CD4-positive, CD25-positive, alpha-beta regulatory T cell (primary cell): ENCODE results near the gene LHX4. TPM values are rescaled to one million over a fixed set of nuclear protein-coding genes. Genes with fewer than 3 reads are reported as not detected.

ENCODE experiments used
- ATAC-seq, 2 donors: fragments of 150-1000 bp; cut with Tn5 transposase; one replicate each; pipeline ENCODE4 v1.10.0; 2021; ENCODE audit warnings: low read depth in 2 of 2, moderate number of reproducible peaks in 2 of 2, moderate library complexity in 1 of 2
- DNase-seq, 3 donors: peaks; one replicate each; pipeline versions ENCODE4 v3.0.0 to v3.0.0-alpha.2; 2012 to 2022; ENCODE audit warnings: mixed read lengths in 1 of 3
- H3K27ac ChIP-seq: one replicate; pipeline ENCODE4 v1.7.0; 2013; ENCODE audit warnings: mild to moderate bottlenecking, low read length; ENCODE audit not compliant: insufficient read depth, poor library complexity, severe bottlenecking
- H3K27me3 ChIP-seq: one replicate; pipeline ENCODE4 v1.7.0; 2013; ENCODE audit warnings: low read length; ENCODE audit not compliant: control insufficient read depth, insufficient read depth
- H3K36me3 ChIP-seq: one replicate; pipeline ENCODE4 v1.7.0; 2013; ENCODE audit warnings: mild to moderate bottlenecking, low read length, moderate library complexity; ENCODE audit not compliant: control insufficient read depth, insufficient read depth
- H3K4me1 ChIP-seq: 2 replicates; pipeline ENCODE4 v1.7.0; 2013; ENCODE audit warnings: mild to moderate bottlenecking, low read length; ENCODE audit not compliant: insufficient read depth, control insufficient read depth, poor library complexity, severe bottlenecking
- H3K4me3 ChIP-seq: one replicate; pipeline ENCODE4 v1.7.0; 2013; ENCODE audit warnings: low read depth, mild to moderate bottlenecking, low read length, moderate library complexity
- H3K9me3 ChIP-seq, 2 experiments: 1 replicate in 1 of 2; 2 replicates in 1 of 2; pipeline ENCODE4 v1.7.0; 2013; ENCODE audit warnings: low read length in 2 of 2, mild to moderate bottlenecking in 1 of 2, moderate library complexity in 1 of 2; ENCODE audit not compliant: control insufficient read depth in 2 of 2
- H3K27ac Mint-ChIP-seq, 3 donors: one replicate each; pipeline ENCODE4 v1.8.0; 2020 to 2022; ENCODE audit warnings: mild to moderate bottlenecking in 3 of 3, mixed read lengths in 3 of 3, moderate library complexity in 2 of 3
- H3K27me3 Mint-ChIP-seq: one replicate; pipeline ENCODE4 v1.8.0; 2022; ENCODE audit warnings: mild to moderate bottlenecking, mixed read lengths
- H3K36me3 Mint-ChIP-seq: one replicate; pipeline ENCODE4 v1.8.0; 2020; ENCODE audit warnings: mixed read lengths
- H3K4me1 Mint-ChIP-seq, 4 donors: one replicate each; pipeline ENCODE4 v1.8.0; 2020 to 2022; ENCODE audit warnings: mixed read lengths in 4 of 4, mild to moderate bottlenecking in 1 of 4
- H3K4me3 Mint-ChIP-seq, 4 donors: one replicate each; pipeline ENCODE4 v1.8.0; 2020 to 2022; ENCODE audit warnings: mild to moderate bottlenecking in 4 of 4, mixed read lengths in 4 of 4, moderate library complexity in 3 of 4
- H3K9me3 Mint-ChIP-seq, 7 donors: one replicate each; pipeline ENCODE4 v1.8.0; 2020 to 2022; ENCODE audit warnings: mixed read lengths in 7 of 7, mild to moderate bottlenecking in 3 of 7, moderate library complexity in 2 of 7
- polyA plus RNA-seq, 4 donors: library from polyadenylated mRNA; unstranded; fragments of 300-500 nt; fragmentation: Illumina TruSeq; gene quantifications; one replicate each; pipeline ENCODE4 v1.2.3, GENCODE V29; 2021
- total RNA-seq: library from RNA; stranded (reverse); gene quantifications from one replicate; pipeline ENCODE4 v1.2.3, GENCODE V29; 2022

Gene LHX4
- total and polyA plus RNA-seq, 5 donors from 2014 or later: 0.17 to 0.32 (median 0.28) TPM; not detected in 1

GRCh38 chr1:180283098-180283497, 53.0 kb downstream of the LHX4 start:
- Histone ChIP-seq H3K27ac (no peak overlapping the region), H3K27me3 (no peaks in the 10 kb centered on the region), H3K4me3 (no peak overlapping the region), H3K4me1 (peaks cover under 1% of the 10 kb centered on the region), H3K9me3 (no peaks in the 10 kb centered on the region), H3K36me3 (peaks cover 4% of the 10 kb centered on the region)
- no peak for ATAC-seq
- peak overlapping the region in 1 of 3 donors; percentile 32 for H3K27ac Mint-ChIP-seq
- peaks cover 2 to 9% (median 6%) of the 10 kb centered on the region in 4 donors for H3K4me1 Mint-ChIP-seq
- H3K4me3 Mint-ChIP-seq: no peak overlapping the region
- no peaks in the 10 kb centered on the region for H3K9me3 Mint-ChIP-seq
- DNase-seq: no peak
- H3K27me3 Mint-ChIP-seq: no peaks in the 10 kb centered on the region
- peaks cover 46% of the 10 kb centered on the region for H3K36me3 Mint-ChIP-seq

- H3K9me3 ChIP-seq: no peaks in the 10 kb centered on the region
- Mint-ChIP-seq H3K4me3 (no peak overlapping the region), H3K9me3 (peaks cover 0 to 5% (median 0%) of the 10 kb centered on the region in 7 donors), H3K36me3 (peaks cover 38% of the 10 kb centered on the region), H3K4me1 (peaks cover 15 to 37% (median 29%) of the 10 kb centered on the region in 4 donors), H3K27ac (no peak overlapping the region), H3K27me3 (no peaks in the 10 kb centered on the region)
- ATAC-seq (no peak), DNase-seq (no peak)
- H3K36me3 ChIP-seq: peaks cover 5% of the 10 kb centered on the region
- H3K4me1 ChIP-seq: peaks cover 16% of the 10 kb centered on the region
- no peaks in the 10 kb centered on the region for H3K27me3 ChIP-seq
- H3K4me3 ChIP-seq: no peak overlapping the region
- no peak overlapping the region for H3K27ac ChIP-seq
Observed at GRCh38 chr1:180286417-180286816, 56.4 kb downstream of the LHX4 start.

- no peak for ATAC-seq
- no peak overlapping the region for H3K4me3 ChIP-seq
- H3K4me1 Mint-ChIP-seq: peaks cover 15 to 43% (median 31%) of the 10 kb centered on the region in 4 donors
- no peaks in the 10 kb centered on the region for H3K27me3 ChIP-seq
- no peaks in the 10 kb centered on the region for H3K27me3 Mint-ChIP-seq
- peak overlapping the region in 1 of 4 donors; percentile 6 for H3K4me3 Mint-ChIP-seq
- no peak for DNase-seq
- H3K36me3 Mint-ChIP-seq: peaks cover 33% of the 10 kb centered on the region
- peaks cover 0 to 7% (median 0%) of the 10 kb centered on the region in 7 donors for H3K9me3 Mint-ChIP-seq
- H3K4me1 ChIP-seq: peaks cover 16% of the 10 kb centered on the region
- H3K27ac ChIP-seq: peak overlapping the region; percentile 17
- peaks cover 5% of the 10 kb centered on the region for H3K36me3 ChIP-seq
- H3K27ac Mint-ChIP-seq: peak overlapping the region in 1 of 3 donors; percentile 72
- H3K9me3 ChIP-seq: no peaks in the 10 kb centered on the region
Observed at GRCh38 chr1:180287988-180288705, 58.1 kb downstream of the LHX4 start.

GRCh38 chr1:180288940-180289339, 58.9 kb downstream of the LHX4 start:
- ATAC-seq: peak in 1 of 2 donors; percentile 52
- Mint-ChIP-seq H3K36me3 (peaks cover 28% of the 10 kb centered on the region), H3K27ac (peak overlapping the region in 1 of 3 donors; percentile 1), H3K27me3 (no peaks in the 10 kb centered on the region), H3K4me1 (peaks cover 12 to 43% (median 31%) of the 10 kb centered on the region in 4 donors), H3K4me3 (peak overlapping the region in 1 of 4 donors; percentile 18), H3K9me3 (peaks cover 0 to 7% (median 0%) of the 10 kb centered on the region in 7 donors)
- DNase-seq: peak in 1 of 3 donors; percentile 70
- no peaks in the 10 kb centered on the region for H3K9me3 ChIP-seq
- H3K36me3 ChIP-seq: peaks cover 5% of the 10 kb centered on the region
- H3K4me3 ChIP-seq: peak overlapping the region; percentile 39
- no peaks in the 10 kb centered on the region for H3K27me3 ChIP-seq
- peaks cover 16% of the 10 kb centered on the region for H3K4me1 ChIP-seq
- H3K27ac ChIP-seq: peak overlapping the region; percentile 17

- Mint-ChIP-seq H3K27me3 (no peaks in the 10 kb centered on the region), H3K4me3 (no peak overlapping the region), H3K36me3 (peaks cover 29% of the 10 kb centered on the region), H3K9me3 (peaks cover 0 to 7% (median 0%) of the 10 kb centered on the region in 7 donors), H3K4me1 (peaks cover 11 to 43% (median 31%) of the 10 kb centered on the region in 4 donors), H3K27ac (peak overlapping the region in 2 of 3 donors; percentile 18 to 67)
- Histone ChIP-seq H3K9me3 (no peaks in the 10 kb centered on the region), H3K4me3 (no peak overlapping the region), H3K4me1 (peaks cover 16% of the 10 kb centered on the region), H3K27me3 (no peaks in the 10 kb centered on the region), H3K27ac (no peak overlapping the region), H3K36me3 (peaks cover 5% of the 10 kb centered on the region)
- DNase-seq (no peak), ATAC-seq (no peak)
Observed at GRCh38 chr1:180290265-180291001, 60.4 kb downstream of the LHX4 start.

GRCh38 chr1:180291004-180291403, 60.9 kb downstream of the LHX4 start:
- Mint-ChIP-seq H3K9me3 (peaks cover 0 to 7% (median 3%) of the 10 kb centered on the region in 7 donors), H3K27me3 (no peaks in the 10 kb centered on the region), H3K27ac (peak overlapping the region in 1 of 3 donors; percentile 67), H3K4me1 (peaks cover 16 to 43% (median 33%) of the 10 kb centered on the region in 4 donors), H3K36me3 (peaks cover 30% of the 10 kb centered on the region), H3K4me3 (no peak overlapping the region)
- no peak for ATAC-seq
- Histone ChIP-seq H3K36me3 (peaks cover 5% of the 10 kb centered on the region), H3K9me3 (no peaks in the 10 kb centered on the region), H3K27ac (no peak overlapping the region), H3K4me3 (no peak overlapping the region), H3K27me3 (no peaks in the 10 kb centered on the region), H3K4me1 (peaks cover 16% of the 10 kb centered on the region)
- DNase-seq: peak in 1 of 3 donors; percentile 54

- Mint-ChIP-seq H3K27ac (peak overlapping the region in 1 of 3 donors; percentile 41), H3K27me3 (no peaks in the 10 kb centered on the region), H3K9me3 (peaks cover 0 to 7% (median 3%) of the 10 kb centered on the region in 7 donors), H3K4me1 (peaks cover 13 to 37% (median 23%) of the 10 kb centered on the region in 4 donors), H3K4me3 (no peak overlapping the region), H3K36me3 (peaks cover 20% of the 10 kb centered on the region)
- Histone ChIP-seq H3K27ac (no peak overlapping the region), H3K4me3 (no peak overlapping the region), H3K36me3 (no peaks in the 10 kb centered on the region), H3K9me3 (no peaks in the 10 kb centered on the region), H3K27me3 (no peaks in the 10 kb centered on the region), H3K4me1 (peaks cover under 1% of the 10 kb centered on the region)
- ATAC-seq (no peak), DNase-seq (no peak)
Observed at GRCh38 chr1:180294711-180295110, 64.6 kb downstream of the LHX4 start.
